DND-41 (cell line): ENCODE measurements around the gene ZNRF1.

Experiments used
- CTCF ChIP-seq: IDR thresholded peaks from 2 replicates; pipeline ENCODE4 v1.5.1; 2012; ENCODE audit warnings: borderline replicate concordance, low read length, moderate library complexity, mild to moderate bottlenecking; ENCODE audit not compliant: poor library complexity, severe bottlenecking; ENCODE audit errors: extremely low read depth
- EZH2 ChIP-seq: IDR thresholded peaks from 3 replicates; pipeline ENCODE4 v1.6.1; 2012; ENCODE audit warnings: borderline replicate concordance, low read depth, mild to moderate bottlenecking, moderate library complexity, low read length, inconsistent platforms; ENCODE audit not compliant: severe bottlenecking

GRCh38 chr16:75068085-75069031, 69.5 kb downstream of the ZNRF1 start:
- TF ChIP-seq CTCF = no peak
- TF ChIP-seq EZH2 = no peak
